GM21360 (cell line): Measurements from ENCODE around the gene RIMS4.

ENCODE experiments used
- ATAC-seq: cut with Tn5 transposase; IDR thresholded peaks from one replicate; pipeline ENCODE4 v1.9.1; 2021; ENCODE audit warnings: mild to moderate bottlenecking, moderate library complexity; ENCODE audit not compliant: unreplicated experiment

The RIMS4 gene

DNA sequence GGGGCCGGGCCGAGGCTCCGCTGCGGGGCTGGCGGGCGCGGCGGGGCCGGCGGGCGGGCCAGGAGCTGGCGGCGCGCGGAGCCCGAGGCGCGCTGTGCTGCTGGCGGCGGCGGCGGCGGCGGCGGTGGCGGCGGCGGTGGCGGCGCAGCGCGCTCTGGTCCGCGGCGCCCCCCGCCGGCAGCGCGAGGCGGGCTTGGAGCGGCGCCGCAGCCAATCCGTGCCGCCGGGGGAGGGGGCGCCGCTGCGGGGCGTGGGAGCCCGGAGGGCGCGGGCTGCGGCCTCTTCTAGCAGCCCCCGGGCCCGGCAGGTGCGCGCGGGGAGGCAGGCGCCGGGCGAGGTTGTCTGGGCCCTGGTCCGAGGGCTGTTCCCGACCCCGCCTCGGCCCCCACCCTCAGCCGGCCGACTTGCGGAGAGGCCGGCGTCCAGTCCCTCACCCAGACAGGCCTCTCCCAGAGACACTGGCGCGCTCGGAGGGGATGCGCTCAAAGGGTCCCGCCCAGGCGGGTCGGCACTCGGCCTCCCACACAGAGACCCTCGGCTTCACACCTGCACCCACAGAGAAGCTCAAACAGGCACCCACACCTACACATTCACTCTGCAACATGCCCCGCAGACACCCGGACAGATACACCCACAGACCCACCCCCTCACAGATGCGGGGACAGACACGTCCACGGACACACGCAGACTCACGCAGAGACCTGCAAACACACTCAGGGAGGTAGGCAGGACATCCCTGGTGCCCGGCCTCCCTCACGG is at the start of gene RIMS4:
TSS of gene RIMS4 (minus strand) at position 156 of the 759 bp plus-strand sequence. CDS start 275 bp downstream, outside the sequence.
- ATAC-seq, result no peak

- no peak for ATAC-seq
Measured at GRCh38 chr20:44858606-44859360, 48.4 kb upstream of the RIMS4 start.

DNA sequence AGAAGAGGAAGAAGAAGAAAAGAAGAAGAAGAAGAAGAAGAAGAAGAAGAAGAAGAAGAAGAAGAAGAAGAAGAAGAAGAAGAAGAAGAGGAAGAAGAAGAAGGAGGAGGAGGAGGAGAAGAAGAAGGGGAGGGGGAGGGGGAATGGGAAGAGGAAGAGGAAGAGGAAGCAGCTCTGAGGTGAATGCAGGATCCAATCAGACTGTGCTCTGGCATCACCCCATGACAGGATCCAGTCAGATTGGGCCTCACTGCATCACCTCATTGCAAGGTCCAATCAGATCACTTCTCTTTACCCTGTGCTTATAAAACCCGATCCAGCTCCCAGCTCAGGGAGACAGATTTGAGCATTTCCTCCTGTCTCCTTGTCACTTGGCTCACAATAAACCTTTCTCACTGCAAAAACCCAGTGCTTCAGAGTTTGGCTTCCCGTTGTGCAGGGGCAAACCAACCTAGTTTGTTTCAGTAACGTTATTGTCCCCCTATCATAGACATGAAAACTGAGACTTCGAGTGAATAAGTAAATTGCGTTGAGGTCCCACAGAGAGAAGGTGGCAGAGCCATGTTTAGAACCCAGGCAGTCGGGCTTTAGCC is 46.6 kb upstream of the RIMS4 start:
- ATAC-seq, result no peak

DNA sequence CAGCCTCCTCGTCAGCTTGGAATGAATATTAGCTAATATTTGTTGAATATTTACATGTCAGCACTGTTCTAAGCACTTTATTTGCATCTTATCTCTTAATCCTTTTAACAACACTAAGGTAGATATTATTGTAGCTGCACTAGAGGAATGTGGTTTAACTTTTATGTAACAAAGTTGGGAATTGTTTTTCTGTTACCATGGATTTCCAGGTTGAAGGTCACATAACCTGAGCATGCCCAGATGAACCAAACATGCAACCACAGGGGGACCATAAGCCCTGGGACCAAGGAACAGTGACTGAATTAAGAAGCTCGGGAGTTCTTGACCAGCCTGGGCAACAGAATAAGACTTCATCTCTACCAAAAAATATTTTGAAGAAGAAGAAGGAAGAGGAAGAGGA is 46.1 kb upstream of the RIMS4 start:
- ATAC-seq, result no peak

GRCh38 chr20:44851545-44851944 is 41.2 kb upstream of the RIMS4 start:
- no peak for ATAC-seq

DNA sequence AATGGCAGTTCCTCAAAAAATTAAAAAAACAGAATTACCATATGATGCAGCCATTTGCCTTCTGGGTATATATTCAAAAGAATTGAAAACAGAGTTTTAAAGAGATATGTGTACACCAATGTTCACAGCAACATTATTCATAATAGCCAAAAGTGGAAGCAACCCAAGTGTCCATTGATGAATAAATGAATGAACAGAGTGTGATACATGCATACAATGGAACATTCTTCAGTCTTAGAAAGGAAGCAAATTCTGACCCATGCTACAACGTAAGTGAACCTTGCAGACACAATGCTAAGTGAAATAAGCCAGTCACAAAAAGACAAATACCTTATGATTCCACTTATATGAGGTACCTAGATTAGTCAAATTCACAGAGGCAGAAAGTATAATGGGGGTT is 40.5 kb upstream of the RIMS4 start:
- no peak for ATAC-seq

- no peak for ATAC-seq
Measured at GRCh38 chr20:44850272-44850671, 39.9 kb upstream of the RIMS4 start.

DNA sequence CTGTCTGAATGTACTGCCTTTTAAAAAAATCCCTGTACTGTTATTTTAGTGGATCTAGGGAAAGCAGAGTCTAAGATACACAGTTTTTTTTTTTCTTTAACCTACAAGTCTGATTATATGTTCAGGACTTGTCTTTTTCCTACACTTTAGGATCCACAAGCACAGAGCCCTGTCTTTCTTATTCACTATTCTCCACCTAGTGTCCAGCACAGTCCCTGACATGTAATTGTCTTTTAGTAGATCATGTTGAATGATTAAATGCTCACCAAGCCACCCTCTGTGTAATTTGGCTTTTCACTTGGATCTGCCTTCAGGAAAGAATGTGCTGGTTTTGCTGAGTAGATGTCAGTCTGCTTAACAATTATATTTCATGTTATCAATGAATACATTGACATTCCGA is 39.4 kb upstream of the RIMS4 start:
- ATAC-seq, result no peak

GRCh38 chr20:44848254-44849015 is 38.1 kb upstream of the RIMS4 start:
- no peak for ATAC-seq

DNA sequence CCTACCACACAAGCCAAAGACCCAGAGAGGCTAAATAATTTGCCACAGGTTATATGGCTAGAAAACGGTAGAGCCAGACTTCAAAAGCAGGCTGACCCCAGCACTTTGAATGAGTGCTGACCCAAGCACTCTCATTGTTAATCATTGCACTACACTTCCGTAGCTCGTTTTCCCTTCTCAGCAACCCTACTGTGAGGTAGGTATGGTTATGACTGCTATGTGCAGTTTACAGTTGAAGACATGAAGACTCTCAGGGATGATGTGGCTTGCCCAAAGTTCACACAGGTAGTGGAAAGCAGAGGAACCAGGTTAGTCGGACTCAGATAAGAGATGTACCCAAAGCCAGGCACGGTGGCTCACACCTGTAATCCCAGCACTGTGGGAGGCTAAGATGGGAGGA is 33.5 kb upstream of the RIMS4 start:
- ATAC-seq, result no peak

GRCh38 chr20:44841955-44842354 is 31.6 kb upstream of the RIMS4 start:
- no peak for ATAC-seq

GRCh38 chr20:44840826-44841225 is 30.5 kb upstream of the RIMS4 start:
- ATAC-seq, result no peak

DNA sequence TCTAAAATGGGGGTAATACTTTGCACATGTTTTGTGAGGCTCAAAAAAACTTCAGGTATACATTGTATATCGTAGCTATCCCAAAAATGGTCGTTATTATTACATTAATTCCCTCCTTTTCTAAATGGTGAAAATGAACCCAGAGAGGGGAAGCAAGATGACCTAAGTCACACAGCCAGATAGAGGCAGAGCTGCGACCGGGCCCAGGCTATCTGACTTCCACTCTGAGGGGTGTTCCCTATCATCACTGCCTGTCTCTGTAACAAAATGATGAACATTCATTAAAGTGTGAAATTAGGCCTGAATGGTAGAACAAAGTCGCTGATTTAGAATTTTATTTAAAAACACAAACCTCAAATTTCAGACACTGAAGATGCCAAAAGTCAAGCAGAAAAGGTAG is 29.1 kb upstream of the RIMS4 start:
- no peak for ATAC-seq

- ATAC-seq, result no peak
Measured at GRCh38 chr20:44838521-44838920, 28.2 kb upstream of the RIMS4 start.

- no peak for ATAC-seq
Measured at GRCh38 chr20:44837946-44838345, 27.6 kb upstream of the RIMS4 start.

GRCh38 chr20:44836601-44837120 is 26.3 kb upstream of the RIMS4 start:
- no peak for ATAC-seq

DNA sequence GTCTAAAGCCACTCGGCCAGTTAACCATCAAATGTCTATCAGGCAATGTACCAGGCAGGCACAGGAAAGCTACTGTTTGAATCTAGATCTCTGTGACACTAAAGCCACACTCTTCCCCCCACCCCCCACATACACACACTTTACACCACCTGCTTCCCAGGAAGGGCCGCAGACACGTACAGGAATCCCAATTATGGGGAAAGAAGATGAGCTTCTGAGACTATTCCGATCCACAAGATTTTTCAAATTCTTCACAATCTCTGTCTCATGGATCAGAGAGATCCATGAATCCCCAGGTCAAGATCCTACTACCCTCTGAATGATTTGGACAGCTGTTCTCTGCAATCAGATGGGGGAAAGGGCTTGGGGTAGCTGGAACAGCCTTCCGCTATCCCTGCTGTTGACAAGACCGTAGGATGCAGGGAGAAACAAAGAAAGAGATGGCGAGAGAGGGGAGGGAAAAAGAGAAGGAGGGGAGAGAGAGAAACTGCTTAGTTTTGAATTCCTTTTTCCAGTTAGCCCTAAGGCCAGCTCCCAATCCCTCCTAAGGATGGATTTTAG is 25.4 kb upstream of the RIMS4 start:
- no peak for ATAC-seq

DNA sequence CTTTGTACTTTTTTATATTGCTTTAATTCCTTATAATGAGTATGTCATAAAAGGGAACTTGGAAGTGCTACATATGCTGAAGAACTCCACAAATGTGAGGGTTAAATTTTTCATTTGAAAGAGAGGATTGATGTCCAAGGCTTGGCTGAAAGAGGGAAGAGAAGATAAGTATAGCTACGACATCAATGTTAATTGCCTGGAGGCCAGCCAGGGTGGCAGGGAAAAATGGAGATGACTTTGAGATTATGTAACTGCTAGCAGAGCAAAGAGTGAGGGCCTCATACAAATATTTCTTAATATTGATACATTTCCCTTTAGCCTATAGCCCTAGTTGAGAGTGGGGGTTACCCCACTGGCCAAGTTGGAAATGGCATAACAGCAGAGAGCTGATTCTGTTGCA is 24.8 kb upstream of the RIMS4 start:
- no peak for ATAC-seq

GRCh38 chr20:44834693-44835092 is 24.3 kb upstream of the RIMS4 start:
- ATAC-seq, result no peak

GRCh38 chr20:44833437-44833836 is 23.1 kb upstream of the RIMS4 start:
- no peak for ATAC-seq

DNA sequence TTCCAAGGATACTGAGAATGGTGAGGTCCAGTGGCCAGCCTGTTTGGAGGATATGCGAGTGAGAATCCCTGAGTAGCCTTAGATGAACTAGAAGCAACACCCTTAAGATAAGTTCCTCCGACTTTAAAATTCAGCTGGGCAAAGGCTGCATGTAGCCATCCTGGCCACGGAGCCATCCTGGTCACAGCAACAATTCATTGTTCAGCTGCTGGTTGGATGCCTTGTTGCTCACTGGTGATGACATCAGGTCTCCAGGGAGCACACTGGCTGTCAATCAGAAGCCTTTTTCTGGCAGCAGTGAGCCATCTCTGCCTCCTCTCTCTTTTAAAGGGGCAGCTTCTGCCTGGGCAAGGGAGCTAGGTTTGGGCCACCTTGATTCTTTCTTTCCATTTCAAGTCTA is 22.4 kb upstream of the RIMS4 start:
- ATAC-seq, result no peak
